GM18526 (cell line): ENCODE results near the gene SMC4.
A peak's percentile ranks its signal among the peaks of the same experiment; 100 is the strongest.

Source experiments
- POLR2A ChIP-seq: IDR thresholded peaks from 3 replicates; pipeline ENCODE4 v1.6.1; 2011; ENCODE audit not compliant: insufficient read length; ENCODE audit errors: extremely low read depth

SMC4 gene

DNA sequence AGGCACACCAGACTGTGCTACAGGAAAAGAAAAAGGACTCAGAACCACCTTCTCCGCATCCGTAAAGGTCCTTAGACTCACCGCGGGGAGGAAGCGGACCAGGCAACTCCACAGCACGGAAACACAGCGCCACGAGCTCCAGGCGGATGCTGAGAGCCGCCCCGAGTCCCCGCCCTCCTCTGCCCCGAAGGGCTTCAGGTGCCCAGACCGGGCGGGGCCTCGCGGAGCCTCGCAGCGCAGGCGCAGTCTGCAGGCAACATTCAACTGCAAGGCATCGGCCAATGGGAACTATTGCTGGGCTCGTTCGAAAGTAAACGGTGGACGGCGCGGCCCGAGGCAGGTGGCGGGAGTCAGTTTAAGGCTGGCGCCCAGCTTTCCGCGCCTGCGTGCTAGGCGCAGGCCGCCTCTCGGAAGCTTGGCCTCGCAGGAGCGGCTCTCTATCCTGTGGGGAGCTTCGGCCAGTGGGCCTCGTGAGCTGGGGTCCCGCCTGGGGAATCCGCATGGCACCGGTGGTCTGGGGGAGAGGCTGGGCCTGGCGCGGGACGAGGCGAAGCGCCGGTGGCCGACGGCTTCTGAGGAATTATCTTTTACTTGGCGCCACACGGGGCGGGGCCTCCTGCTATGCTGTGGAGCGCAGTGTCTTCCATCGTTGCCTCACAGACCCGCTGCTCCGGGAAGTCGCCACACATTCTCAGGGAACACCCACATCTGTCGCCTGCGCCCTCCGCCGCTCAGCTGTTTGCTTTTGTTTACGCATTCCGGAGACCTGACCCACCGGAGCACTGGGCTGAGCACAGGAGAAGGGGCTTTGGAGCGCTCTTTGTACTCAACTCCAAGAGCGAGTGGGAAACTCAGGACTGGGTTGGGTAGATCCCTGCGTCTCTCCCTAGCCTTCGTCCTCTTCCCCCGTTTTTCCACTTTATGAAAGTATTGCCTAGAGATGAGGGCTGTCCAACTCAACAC is 50.5 kb downstream of the SMC4 start, which contains the start of gene TRIM59:
TRIM59 (minus strand) TSS at position 151 of the 963 bp plus-strand sequence. CDS start 10,603 bp downstream, outside the sequence.
- TF ChIP-seq POLR2A, result peak; percentile 90

DNA sequence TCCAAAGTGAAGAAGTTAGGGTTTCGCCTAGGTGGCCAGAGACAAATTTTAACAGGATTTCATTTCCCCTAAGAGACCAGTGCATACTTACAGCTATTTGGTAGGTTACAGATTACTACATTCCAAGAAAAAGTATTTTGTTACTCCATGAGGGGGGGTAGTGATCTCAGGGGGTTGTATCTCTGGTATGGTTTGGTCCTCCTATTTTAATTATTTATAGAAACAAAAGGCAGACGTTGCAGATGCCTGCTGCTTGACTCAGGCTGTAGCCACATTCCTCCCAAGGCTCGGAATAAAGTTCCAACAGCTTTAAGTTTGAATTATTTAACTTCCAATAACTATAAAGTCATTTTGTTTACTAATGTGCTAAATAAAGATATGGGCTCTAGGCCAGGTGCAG is 51.4 kb downstream of the SMC4 start:
- TF ChIP-seq POLR2A, result no peak

DNA sequence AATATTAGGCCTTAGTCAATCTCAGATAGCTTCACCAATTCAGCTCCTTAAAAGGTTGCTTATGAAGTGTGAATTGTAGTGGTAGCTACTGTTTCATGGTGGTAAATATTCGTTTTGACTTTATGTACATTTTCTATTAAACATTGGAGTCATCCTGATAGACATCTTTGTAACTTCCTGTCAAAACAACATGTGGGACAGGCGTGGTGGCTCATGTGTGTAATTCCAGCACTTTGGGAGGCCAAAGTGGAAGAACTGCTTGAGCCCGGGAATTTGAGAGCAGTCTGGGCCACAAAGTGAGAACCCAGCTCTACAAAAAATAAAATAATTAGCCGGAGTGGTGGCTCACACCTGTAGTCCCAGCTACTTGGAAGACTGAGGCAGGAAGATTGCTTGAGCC is 52.2 kb downstream of the SMC4 start:
- TF ChIP-seq POLR2A, result no peak

DNA sequence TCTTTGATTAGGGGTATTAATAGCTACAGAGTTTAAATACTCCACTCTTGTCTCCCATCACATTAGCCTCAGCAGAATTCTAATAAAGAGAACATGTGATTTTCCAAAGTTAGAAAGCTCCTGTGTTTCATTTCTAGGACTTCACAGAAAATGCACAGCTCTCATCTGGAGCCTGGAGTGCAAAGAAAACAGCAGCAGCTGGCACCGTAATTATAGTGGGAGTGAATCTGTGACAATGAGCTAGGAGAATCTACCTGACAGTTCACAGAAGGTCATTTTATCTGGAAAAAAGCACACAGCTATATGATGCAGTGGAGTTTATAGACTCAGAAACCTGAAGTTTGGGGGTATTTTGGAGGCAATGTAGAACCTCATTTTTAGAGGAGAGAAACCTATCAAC is 55.5 kb downstream of the SMC4 start:
- no peak for TF ChIP-seq POLR2A

DNA sequence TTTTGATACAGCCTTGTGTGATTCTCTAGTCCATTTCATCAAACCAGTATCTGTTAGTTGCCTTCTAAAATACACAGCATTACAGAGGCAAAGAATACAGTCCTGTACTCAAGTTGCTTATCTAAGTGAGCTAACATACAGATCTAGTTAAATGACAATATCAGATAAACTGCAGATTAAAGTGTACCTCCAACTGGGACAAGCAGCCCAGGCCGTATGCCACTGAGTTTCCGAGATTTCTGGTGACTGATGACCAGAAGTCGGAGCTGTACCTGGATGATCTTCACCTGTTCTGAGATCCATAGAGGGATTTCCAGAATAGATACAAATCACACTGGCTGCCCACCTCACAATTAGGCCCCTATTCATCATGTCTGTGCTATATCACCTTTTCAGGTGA is 56.4 kb downstream of the SMC4 start:
- TF ChIP-seq POLR2A, result no peak

DNA sequence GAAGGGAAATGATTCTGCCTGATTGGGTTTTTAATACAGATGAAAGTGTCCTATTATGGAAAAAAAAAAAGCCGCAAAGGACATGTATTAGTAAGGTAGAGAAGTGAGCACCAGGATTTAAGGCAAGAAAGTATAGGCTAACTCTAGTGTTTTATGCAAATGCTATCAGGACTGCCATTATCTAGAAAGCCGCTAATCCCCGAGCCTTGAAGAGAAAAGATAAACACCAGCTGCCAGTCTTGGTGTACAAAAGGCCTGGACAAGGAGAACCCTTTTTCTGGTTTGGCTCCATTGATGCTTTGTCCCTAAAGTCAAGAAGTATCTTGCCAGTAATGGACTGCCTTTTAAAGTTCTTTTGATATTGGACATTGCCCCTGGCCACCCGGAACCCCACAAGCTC is 58.7 kb downstream of the SMC4 start:
- no peak for TF ChIP-seq POLR2A

DNA sequence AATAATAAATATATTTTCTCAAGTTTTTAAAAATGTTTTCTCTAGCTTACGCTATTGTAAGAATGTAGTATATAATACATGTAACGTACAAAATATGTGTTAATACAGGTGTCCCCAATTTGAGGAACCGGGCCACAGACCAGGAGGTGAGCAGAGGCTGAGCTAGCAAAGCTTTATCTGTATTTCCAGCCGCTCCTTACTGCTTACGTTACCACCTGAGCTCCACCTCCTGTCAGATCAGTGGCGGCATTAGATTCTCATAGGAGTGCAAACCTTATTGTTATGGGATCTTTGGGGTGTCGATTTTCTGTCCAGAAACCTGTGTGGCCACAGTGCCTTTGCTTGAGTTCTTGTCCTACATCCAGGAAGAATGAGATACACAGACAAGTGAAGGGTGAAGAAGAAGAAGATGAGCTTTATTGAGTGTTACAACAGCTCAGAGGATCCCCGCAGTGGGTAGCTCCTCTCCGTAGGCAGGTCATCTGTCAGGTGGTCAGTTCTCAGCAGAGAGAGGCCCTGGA is 60.1 kb downstream of the SMC4 start:
- TF ChIP-seq POLR2A, result no peak

DNA sequence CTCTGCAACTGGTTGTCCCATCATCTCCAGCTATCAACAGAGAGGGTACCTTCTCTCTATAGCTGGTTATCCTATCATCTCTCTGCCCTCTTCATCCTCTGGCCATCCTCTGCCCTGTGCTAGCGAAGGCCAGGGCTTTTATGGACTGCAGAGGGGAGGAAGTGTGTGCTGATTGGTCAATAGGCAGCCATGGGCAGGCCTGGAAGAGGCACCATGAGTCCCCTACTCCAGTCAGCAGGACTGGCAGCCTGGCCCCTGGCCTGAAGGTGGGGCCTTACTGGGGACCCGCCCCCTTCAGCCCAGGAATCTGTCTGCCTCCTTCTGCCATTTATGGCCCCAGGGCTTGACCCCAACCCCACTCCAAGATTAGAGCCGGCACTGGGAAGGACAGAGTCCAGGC is 60.6 kb downstream of the SMC4 start:
- TF ChIP-seq POLR2A, result no peak

DNA sequence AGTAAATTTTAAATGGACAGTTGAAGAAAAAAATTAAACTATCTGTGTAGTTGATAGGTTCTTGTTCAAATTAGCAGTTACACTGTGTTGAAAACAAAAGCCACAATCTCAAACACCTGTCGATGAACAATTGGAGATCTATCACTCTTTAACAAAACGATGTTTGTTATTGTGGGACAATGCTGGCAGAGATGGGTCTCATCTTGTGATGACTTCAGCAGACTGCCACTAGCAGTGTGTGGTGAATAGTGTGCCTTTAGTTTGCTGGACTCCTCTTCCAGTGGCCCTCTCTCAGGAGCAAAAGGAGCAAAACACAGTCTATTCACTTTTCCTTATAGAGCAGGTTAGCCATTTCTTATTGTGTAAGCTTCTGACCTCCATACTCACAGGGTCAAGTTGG is 64.9 kb downstream of the SMC4 start:
- TF ChIP-seq POLR2A, result no peak

DNA sequence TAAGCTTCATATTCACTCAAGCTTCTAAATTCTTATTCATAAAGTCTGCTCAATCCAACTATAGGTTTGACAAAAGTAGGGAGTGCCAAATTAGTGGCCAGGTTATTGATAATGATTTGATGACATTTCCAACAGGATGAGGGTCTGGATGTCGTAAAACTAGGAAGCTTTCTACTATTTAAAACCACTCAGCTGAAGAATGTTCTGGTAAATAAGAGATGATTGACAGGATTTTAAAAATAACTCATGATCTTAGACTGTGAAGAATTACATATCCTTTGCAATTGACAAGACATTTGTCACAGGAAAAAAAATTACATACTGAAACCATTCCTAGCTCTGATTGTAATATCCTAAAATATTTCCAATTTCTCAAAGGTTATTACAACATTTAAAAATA is 65.5 kb downstream of the SMC4 start:
- TF ChIP-seq POLR2A, result no peak

DNA sequence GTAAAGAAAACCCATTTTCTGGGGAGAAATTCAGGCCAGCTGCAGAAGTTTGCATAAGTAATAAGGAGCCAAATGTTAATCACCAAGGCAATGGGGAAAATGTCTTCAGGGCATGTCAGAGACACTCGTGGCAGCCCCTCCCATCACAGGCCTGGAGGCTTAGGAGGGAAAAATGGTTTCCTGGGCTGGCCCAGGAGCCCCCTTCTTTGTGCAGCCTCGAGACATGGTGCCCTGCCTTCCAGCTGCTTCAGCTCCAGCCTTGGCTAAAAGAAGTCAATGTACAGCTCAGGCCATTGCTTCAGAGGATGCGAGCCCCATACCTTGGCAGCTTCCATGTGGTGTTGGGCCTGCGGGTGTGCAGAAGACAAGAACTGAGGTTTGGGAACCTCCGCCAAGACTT is 70.7 kb downstream of the SMC4 start:
- TF ChIP-seq POLR2A, result no peak

DNA sequence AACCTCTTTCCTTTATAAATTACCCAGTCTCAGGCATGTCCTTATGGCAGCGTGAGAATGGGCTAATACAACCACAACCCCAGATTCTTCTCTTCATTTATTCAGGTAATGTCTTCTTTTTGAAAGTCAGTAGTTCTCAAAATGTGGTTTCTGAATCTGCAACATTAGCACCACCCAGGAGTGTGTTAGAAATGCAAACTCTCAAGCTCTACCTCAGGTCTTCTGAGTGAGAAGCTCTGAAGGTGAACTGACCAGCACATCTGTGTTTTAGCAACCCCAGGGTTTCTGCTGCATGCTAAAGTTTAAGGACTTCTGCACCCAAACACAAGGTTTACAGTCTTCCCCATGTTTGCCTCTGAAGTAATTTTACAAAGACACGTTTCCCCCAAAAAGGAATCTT is 72.4 kb downstream of the SMC4 start:
- no peak for TF ChIP-seq POLR2A

DNA sequence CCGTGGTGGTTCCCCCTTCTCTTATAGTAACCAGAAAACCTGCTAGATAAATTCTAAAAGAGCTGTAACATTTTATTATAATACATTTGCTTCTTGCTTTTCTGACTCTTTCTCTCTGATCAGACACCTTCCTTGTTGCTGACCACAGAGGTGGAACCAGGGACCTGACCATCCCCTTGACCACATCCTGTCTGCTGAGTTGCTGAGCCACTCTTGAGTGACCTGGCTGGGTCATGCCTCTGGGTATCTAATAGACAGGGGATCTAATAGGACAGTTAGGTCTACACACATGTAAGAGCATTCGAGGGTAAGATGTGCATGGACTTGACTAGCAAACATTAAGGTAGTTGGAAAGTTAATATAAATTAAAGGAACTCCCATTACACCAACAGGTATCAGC is 72.9 kb downstream of the SMC4 start:
- no peak for TF ChIP-seq POLR2A

DNA sequence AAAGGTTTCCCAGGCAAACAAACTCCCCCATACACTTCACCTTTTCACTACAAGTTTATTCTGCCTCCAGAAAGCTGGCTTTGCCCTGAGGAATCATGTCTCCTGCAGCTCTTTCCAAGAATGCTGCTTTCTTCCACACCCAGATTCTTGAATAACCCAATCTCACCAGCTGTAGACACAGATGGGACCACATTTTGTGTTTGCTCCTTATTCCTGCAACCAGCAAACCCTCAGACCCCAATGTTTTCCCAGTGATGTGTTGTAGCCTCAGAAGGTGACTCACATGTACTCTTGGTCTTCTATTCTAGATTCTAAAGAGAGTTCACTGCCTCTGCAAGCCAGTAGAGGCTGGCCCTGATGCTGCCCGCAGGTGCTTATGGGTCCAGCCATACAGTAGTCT is 73.8 kb downstream of the SMC4 start:
- no peak for TF ChIP-seq POLR2A

DNA sequence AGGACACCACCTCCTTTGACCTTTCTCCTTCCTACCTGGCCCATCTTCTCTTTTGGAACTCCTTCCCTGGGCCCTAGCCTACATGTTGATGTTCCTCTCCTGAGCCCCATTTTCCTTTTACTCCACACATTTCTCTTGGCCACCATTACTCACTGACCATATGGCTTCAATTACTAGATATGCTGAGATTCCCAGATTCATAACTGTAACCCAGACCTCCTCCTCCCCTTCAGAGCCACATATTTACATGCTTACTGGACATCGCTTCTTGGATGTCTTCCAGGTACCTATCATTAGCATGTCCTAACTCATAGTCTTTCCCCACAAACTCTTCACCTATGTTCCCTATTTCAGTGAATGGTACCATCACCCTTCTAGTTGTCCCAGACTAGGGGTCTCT is 74.5 kb downstream of the SMC4 start:
- no peak for TF ChIP-seq POLR2A

DNA sequence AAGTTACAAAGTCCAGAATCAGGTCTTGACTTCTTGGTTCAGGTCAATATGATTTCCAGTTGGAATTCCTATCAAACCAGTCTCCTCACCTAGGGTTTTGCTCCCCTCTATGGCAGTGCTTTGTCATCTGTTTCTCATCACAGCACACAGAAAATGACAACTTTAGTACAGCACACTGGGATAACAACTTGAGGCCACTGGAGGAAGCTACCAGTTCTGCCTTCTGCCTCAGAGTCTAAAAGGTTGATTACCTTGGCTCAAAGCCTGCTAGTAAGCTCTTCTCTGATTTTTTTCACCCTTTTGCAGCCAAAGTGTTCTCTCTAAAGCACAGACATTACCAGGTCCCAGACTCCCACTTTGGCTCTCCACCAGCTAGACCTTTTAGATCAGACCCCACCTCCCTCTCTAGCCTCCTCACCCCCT is 75.0 kb downstream of the SMC4 start:
- TF ChIP-seq POLR2A, result no peak

DNA sequence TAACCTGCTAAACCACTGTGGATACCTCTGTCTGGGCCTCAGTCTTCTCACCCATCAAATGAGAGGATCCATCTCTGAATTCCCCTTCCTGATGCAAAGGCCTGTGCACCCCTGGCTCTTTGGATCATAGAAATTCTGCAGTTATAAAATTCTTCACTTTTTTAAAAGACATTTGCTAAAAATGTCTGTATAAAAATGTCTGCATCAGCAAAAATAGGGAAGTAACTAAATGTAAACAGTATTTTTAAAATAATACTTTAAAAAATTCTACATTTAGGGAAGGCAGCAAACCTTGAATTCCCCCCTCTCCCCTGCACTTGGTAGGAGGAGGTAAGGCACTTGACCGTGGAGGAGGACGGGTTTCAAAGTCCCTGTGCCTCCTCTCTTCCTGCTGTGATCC is 75.7 kb downstream of the SMC4 start:
- no peak for TF ChIP-seq POLR2A

DNA sequence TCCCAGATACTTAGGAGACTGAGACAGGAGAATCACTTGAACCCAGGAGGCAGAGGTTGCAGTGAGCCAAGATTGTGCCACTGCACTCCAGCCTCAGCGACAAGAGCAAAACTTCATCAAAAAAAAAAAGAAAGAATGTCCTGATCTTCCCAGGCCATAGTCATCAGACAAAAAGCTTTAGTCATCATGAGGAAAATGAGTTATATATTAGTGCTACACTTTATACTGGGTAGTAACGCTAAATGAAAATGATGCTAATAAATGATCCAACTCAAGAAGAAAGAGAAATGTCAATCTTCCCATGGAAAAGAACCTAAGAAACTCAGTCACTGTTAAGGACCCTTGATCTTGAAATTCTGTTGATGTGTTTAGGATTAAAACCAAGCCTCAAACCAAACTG is 76.4 kb downstream of the SMC4 start:
- TF ChIP-seq POLR2A, result no peak
